Heart right ventricle (tissue), 16 donors: ENCODE data around the gene NELL1. TPM values are rescaled to one million over a fixed set of nuclear protein-coding genes. Genes with fewer than 3 reads are reported as not detected.

Source experiments
- ATAC-seq, 8 donors: fragments of 200-7000 bp; cut with Tn5 transposase; one replicate each; pipeline ENCODE4 v1.9.1; 2020; ENCODE audit warnings: mild to moderate bottlenecking in 8 of 8, moderate library complexity in 8 of 8, moderate number of reproducible peaks in 1 of 8
- DNase-seq, 2 donors: peaks; one replicate each; pipeline ENCODE4 v3.0.0-alpha.2; 2020
- H3K27ac ChIP-seq, 10 donors: fragments of 200-600 bp; sonication (generic) in 2 of 10; one replicate each; pipeline versions ENCODE4 v1.5.0 to v1.8.0; 2020 to 2022; ENCODE audit warnings: mild to moderate bottlenecking in 3 of 10
- H3K27me3 ChIP-seq, 7 donors: fragments of 200-600 bp; one replicate each; pipeline ENCODE4 v1.8.0; 2021 to 2022; ENCODE audit warnings: mild to moderate bottlenecking in 2 of 7
- H3K36me3 ChIP-seq, 9 donors: fragments of 200-600 bp; sonication (generic) in 1 of 9; one replicate each; pipeline versions ENCODE4 v1.5.0 to v1.8.0; 2020 to 2022; ENCODE audit warnings: mild to moderate bottlenecking in 2 of 9
- H3K4me1 ChIP-seq, 9 donors: fragments of 200-600 bp; sonication (generic) in 1 of 9; one replicate each; pipeline versions ENCODE4 v1.5.0 to v1.8.0; 2020 to 2022; ENCODE audit warnings: mild to moderate bottlenecking in 4 of 9
- H3K4me3 ChIP-seq, 10 donors: fragments of 200-600 bp; sonication (generic) in 2 of 10; one replicate each; pipeline versions ENCODE4 v1.5.0 to v1.8.0; 2020 to 2022; ENCODE audit warnings: mild to moderate bottlenecking in 7 of 10, moderate library complexity in 2 of 10
- H3K9me3 ChIP-seq, 11 donors: fragments of 200-600 bp in 10 of 11; sonication (generic) in 2 of 11; one replicate each; pipeline versions ENCODE4 v1.5.0 to v1.8.0; 2013 to 2022; ENCODE audit warnings: mild to moderate bottlenecking in 2 of 11, control low read depth in 1 of 11, moderate library complexity in 1 of 11
- WGBS, 2 donors: extraction: QIAGEN DNeasy Blood & Tissue Kit; methylation state at CpG; one replicate each; pipeline ENCODE4 v1.1.7; 2013; ENCODE audit warnings: inconsistent platforms in 1 of 2; 5-methylcytosine and 5-hydroxymethylcytosine counted together
- intact Hi-C, 10 donors: fragments of 100-400 bp; cut with DNase I; formaldehyde crosslinking; loops; one replicate each; pipeline versions ENCODE4 v1.11.1 to v1.14.2; 2022
- polyA plus RNA-seq, 2 donors: library from polyadenylated mRNA; stranded (reverse); fragments of 200-250 nt; gene quantifications; one replicate each; pipeline ENCODE4 v1.2.3, GENCODE V29; 2013
- total RNA-seq, 10 donors: library from RNA; stranded (reverse); fragmentation: NEBNext Ultra II Directional in 3 of 10; extraction: Animal tissue kit (Norgen Biotek cat#: 25700) in 3 of 10; gene quantifications; one replicate each; pipeline versions ENCODE4 v1.2.1 to v1.2.4, GENCODE V29; 2021 to 2023
- TF ChIP-seq, protein P1 (sequence below), 9 donors: fragments of 200-600 bp; sonication (generic) in 2 of 9; IDR thresholded peaks; one replicate each; pipeline versions ENCODE4 v1.5.0 to v1.8.0; 2021 to 2022; ENCODE audit warnings: antibody characterized with exemption in 9 of 9, mild to moderate bottlenecking in 5 of 9, moderate library complexity in 1 of 9
- donor health status: Arrhythmogenic right ventricular cardiomyopathy.
- donor health status: ischemic (EF 13 %, LVEDD 7.1; RV severe dilation, severe dysfunction).
- donor health status: healthy with polysubstance abuse.
- donor health status: DM: no; HTN: yes; CAD: no.
- donor health status: DM: no; HTN: no; CAD: no.
- donor health status: ischemic (EF 25% LVEDD 6.9; RV normal size, moderate dysfunction).
- donor health status: ischemic (EF 25% LVEDD 5.7; RV mildly dilated, moderate dysfunction).
- donor health status: healthy.
- donor health status: DM: yes; HTN: yes; CAD: no.
- donor health status: Ischemic cardiomyopathy.
- donor health status: ischemic (EF 35%, LVEDD 5.7; RV mildly dilated, moderate dysfunction).
- donor health status: nonischemic (EF 11% LVEDD 7.7; RV severe dilation, severe dysfunction).
- donor health status: DM: yes; HTN: yes; CAD: no.
- donor health status: PGD.
- donor health status: ischemic (EF 29% LVEDD 5.4; RV normal size, mild dysfunction).
- donor health status: nonischemic (EF 23%, LVEDD 6.1; RV moderate dilation, normal function).

The NELL1 gene
- total and polyA plus RNA-seq, 12 donors = not detected

DNA sequence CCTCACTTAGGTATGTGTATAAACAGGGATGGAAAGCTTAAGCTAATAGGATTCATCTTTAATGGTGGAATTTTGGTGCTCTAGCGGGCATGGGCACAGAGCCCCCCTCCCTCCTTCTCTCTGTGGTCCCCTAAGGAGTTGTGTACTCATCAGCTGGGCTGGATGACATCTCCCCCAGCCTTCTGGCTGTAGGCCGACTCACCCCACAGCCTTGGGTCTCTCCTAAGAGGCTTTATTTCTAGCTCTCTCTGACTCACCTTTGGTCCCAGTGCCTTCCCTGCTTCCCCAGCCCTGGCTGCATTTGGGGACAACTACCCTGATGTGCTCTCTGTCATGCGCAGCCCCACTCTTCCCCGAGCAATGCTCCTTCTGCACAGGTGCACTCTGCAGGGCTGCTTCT is 43.1 kb upstream of the NELL1 start:
- Histone ChIP-seq H3K4me3 (no peak overlapping the region), H3K27me3 (no peaks in the 10 kb centered on the region), H3K27ac (no peak overlapping the region), H3K9me3 (peaks cover 0 to 7% (median 0%) of the 10 kb centered on the region in 11 donors), H3K4me1 (peaks cover 0 to 9% (median 0%) of the 10 kb centered on the region in 9 donors), H3K36me3 (no peaks in the 10 kb centered on the region)
- WGBS, 2 donors = 68 to 77% methylated on average over 4 of the region's 4 CpGs
- TF ChIP-seq, protein P1, sequence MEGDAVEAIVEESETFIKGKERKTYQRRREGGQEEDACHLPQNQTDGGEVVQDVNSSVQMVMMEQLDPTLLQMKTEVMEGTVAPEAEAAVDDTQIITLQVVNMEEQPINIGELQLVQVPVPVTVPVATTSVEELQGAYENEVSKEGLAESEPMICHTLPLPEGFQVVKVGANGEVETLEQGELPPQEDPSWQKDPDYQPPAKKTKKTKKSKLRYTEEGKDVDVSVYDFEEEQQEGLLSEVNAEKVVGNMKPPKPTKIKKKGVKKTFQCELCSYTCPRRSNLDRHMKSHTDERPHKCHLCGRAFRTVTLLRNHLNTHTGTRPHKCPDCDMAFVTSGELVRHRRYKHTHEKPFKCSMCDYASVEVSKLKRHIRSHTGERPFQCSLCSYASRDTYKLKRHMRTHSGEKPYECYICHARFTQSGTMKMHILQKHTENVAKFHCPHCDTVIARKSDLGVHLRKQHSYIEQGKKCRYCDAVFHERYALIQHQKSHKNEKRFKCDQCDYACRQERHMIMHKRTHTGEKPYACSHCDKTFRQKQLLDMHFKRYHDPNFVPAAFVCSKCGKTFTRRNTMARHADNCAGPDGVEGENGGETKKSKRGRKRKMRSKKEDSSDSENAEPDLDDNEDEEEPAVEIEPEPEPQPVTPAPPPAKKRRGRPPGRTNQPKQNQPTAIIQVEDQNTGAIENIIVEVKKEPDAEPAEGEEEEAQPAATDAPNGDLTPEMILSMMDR (IDR thresholded peaks at IDR 0.05) = no peak
- peak in 2 of 8 donors; percentile 8 to 17 for ATAC-seq
- intact Hi-C loops = no loop called here
- no peak for DNase-seq

- Histone ChIP-seq H3K36me3 (no peaks in the 10 kb centered on the region), H3K27ac (no peak overlapping the region), H3K9me3 (peaks cover 0 to 7% (median 0%) of the 10 kb centered on the region in 11 donors), H3K4me3 (no peak overlapping the region), H3K4me1 (peaks cover 0 to 9% (median 0%) of the 10 kb centered on the region in 9 donors), H3K27me3 (no peaks in the 10 kb centered on the region)
- WGBS, 2 donors = 33 to 43% methylated on average over 3 of the region's 3 CpGs
- TF ChIP-seq, protein P1 (IDR thresholded peaks at IDR 0.05) = no peak
- intact Hi-C loops = no loop called here
- DNase-seq (no peak), ATAC-seq (peak in 3 of 8 donors; percentile 25 to 37 (median 31))
Measured at GRCh38 chr11:20627026-20627425, 42.4 kb upstream of the NELL1 start.

GRCh38 chr11:20627701-20628100 is 41.7 kb upstream of the NELL1 start:
- Histone ChIP-seq H3K9me3 (peaks cover 0 to 7% (median 0%) of the 10 kb centered on the region in 11 donors), H3K27ac (no peak overlapping the region), H3K4me3 (no peak overlapping the region), H3K4me1 (peaks cover 0 to 9% (median 0%) of the 10 kb centered on the region in 9 donors), H3K27me3 (no peaks in the 10 kb centered on the region), H3K36me3 (no peaks in the 10 kb centered on the region)
- ATAC-seq (no peak), DNase-seq (no peak)
- intact Hi-C loops = no loop called here
- TF ChIP-seq, protein P1 (IDR thresholded peaks at IDR 0.05) = no peak
- 25 to 87% methylated on average over 3 of the region's 3 CpGs for WGBS, 2 donors

DNA sequence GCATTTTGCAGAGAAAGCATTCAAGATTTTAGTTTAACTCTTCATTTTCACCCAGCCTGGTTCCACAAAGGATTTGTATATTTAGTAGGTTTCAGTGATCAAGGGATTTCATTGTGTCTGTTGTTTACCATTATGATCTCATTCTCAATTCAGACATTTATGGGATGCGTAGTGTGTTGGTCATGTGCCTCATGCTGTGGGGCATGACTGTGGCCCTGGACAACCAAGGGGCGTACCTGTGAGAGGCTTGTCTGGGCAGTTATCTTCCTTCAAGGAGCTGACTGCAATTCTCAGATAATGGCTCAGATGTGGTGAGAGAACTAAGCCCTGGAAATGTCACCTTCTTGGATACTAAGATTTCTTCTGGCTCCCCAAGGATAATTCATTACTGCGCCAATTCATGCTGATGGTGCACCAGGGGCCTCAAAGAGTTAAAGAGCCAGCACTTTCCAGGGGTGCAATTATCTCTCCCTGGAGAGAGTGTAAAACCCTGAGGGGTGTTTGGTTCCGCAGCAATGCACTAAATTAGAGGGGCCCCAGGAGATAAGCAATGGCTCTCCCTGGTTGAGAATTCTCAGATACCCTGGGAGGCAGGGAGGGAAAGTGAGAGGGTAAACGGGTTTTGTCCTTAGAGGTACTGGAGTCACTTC is 37.7 kb upstream of the NELL1 start:
- Histone ChIP-seq H3K27ac (no peak overlapping the region), H3K36me3 (no peaks in the 10 kb centered on the region), H3K9me3 (peaks cover 0 to 7% (median 0%) of the 10 kb centered on the region in 11 donors), H3K4me1 (peaks cover 0 to 7% (median 0%) of the 10 kb centered on the region in 9 donors), H3K4me3 (no peak overlapping the region), H3K27me3 (no peaks in the 10 kb centered on the region)
- DNase-seq = no peak
- no peak for ATAC-seq
- TF ChIP-seq, protein P1 (IDR thresholded peaks at IDR 0.05) = no peak
- intact Hi-C loops = no loop called here
- 57 to 67% methylated on average over 5 of the region's 5 CpGs for WGBS, 2 donors
